Colon (tissue), 2 donors: ENCODE results near the gene VAX1.

Experiments used
- FAIRE-seq: peaks from 2 replicates; lab custom pipeline; 2012; peaks lifted over from hg19 to GRCh38; lab: Jason Lieb, UNC
- donor health status: control.
- donor health status: control.

The VAX1 gene

DNA sequence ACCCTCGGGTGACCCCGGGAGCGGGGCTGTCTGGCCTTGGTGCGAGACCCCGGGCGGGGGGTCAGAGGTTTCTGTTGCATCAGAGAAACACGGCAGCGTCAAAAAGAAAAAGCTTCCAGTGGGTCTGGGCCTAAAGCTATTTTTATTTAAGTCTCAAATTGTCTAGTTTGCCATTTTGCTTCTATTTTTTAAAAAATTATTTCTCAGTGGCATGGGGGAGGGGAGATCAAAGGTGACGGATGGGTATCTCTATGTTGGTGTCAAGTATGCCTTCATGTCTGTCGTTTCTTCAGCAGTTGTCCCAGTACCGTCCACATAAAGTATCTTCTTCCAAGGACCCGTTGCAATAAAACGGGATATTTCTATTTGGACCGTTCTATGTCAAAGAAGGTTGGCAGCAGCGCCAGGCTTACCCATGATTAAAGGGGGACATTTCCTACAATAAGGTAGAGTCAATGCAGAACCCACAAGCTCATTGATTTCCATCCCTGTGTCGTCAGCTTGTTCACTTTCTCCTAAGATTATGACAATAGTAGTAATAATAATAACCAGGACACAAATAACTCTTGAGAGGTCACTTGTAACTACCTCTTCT is 26.0 kb upstream of the VAX1 start:
- FAIRE-seq: no peak

DNA sequence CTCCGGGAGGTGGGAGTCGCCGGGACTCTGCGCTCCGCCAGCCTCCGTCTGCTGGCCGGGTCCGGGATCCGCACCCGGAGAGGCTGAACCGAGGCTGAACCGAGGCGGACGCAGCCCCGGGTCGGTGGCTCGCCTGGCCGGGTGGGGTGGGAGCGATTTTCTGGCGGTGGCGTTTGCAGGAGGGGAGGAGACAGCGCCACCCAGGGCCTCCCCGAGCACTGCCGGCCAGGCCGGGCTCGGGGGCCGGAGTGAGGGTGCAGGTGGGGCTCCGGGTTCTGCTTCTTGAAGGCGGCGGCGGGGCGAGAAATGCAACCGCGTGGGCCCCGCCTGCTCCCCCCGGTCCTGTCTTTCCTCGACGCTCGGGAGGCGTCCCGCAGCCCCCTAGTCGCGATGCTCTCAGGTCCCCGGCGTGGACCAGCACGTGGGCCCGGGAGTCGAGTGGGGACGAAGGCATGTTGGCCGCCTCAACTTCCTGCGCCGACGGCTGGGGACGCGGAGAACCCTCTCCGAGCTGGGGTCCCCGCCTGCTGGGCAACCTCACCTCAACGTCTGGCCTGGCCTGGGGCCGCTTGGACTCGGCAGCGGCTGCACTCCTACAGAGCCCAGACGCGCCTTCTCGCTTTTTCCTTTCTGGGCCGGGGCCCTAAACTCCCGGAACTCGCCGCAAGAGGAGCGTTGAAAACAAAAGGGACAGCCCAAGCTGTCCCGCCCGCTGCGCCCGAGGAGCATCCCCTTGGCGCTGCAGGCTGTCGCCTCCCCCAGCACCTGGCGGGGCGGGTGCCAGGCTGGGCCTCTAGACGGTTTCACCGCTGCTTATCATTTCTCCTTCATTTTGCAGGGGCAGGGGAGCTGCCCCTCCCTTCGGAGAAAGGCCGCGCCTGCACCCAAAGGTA is 25.2 kb upstream of the VAX1 start:
- no peak for FAIRE-seq

DNA sequence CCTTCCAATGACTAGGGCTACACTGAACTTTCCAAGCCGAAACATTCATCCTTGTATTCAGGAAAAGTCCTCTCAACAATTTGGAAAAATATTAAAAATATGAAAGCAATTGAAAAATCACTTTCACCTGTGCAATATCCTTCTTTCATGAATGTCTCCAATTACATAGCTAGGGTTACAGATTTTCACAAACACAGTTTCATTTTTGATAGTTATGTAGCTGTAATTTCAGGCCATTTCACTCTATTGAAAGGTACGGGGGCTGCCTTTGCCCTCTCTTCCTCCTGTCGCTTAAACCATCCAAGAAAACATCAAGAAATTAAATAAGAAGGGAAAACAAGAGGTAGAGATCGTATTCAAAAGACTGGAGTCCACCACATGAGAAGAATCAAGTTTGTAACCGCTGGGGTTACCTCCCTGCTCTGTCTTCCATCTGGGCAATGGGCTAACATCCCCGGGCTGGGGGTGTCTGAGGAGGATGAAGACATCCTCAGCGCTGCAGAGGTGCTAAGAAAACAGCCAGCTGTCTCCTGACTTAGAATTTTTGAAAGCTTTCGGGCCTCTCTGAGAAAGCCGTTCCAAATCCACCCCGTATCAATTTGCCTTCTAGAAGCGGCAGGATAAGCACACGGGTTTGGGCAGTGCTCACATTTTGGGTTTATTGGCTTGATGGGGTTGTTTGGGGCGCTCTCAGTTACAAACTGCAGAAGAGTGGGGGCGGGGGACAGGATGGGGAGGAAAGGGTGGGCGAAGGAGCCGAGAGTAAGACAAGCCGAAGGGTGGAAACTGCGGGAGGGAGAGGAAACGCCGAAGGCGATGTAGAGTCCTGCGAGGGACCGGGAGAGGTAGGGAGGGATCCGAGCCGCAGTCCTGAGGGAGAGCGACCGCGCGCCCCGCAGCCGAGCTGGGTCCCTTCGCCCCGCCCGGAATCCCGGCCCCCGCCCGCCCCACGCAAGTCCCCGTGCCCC is 24.3 kb upstream of the VAX1 start:
- FAIRE-seq: no peak

DNA sequence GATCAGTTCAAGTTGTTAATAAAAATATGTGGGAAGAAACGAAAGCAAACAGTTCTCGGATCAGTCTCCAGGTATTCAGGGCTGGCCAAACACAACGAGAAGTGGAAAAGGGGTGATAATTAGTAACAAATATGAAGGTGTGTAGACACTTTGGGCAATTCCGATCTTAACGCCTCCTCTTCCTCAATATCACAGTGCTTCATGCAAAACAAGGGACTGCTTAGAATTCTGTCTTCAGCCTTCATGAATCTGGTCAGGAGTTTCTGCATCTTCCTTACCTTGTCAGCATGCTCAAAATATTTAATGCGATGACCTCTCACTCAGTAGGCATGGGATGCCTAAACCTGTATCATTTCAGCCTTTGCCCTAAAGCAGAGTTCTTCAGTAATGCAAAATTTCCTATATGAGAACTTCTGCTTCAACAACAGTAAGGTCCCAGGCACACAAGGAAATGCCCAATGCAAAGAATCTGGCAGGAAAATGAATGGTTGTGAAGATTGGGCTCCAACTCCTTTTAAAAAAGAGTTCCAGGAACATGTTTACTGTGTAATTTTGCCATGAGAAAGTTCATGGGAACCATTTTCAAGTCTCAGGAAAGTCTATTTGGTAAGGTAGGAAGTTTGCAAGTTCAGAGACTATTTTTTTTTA is 23.4 kb upstream of the VAX1 start:
- no peak for FAIRE-seq

DNA sequence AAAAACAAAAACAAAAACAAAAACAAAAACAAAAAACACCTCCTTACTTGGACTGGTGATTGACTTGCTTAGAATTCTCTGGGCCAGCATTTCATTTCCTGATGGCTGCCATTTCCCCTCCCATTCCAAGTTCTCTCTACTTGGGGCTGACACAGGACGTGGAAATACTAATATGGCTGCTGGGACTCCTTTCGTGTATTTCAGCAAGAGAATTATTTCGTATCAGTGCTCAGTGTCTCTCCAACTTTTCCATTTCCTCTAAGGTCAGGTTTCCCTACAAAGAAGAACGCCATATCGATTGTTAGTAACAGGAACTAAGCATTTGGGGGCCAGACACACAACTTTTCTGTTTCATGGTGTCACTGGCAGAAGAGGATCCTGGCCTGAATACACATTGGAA is 22.5 kb upstream of the VAX1 start:
- no peak for FAIRE-seq

DNA sequence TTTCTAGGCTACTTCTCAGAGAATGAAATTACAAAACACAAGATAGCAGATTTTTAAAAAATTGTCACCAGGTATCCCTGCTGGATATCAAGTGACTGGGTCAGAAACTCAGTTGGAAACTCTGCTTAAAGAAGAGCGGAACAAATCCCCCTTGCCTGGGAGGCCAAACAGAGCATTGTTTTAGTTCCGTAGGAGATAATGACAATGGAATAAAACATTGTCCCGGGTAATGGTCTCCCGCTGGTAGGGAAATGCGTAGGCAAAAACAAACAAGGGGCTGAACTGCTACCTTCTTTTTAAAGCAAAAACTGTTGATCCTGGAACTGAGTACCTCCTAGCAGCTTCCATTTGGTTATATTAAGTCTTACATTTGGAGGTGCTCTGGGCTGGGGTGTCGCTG is 21.3 kb upstream of the VAX1 start:
- FAIRE-seq: no peak

DNA sequence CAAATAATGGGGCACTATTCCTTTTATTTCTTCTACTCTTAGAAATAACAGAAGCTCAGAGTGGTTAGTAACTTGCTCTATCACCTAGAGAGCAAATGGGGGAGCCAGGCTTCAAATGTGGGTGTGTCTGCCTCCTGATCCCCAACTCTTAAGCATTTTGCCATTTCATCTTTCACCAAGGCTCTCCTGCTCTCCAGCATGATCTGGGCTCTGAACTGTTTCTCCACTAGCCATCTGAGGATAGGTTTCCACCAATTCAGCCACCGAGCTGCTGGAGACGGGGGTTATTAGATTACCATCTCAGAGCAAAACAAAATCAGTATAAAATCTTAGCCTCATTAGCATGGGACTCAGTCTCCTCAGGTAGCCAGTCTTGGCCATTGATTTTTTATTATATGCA is 20.2 kb upstream of the VAX1 start:
- FAIRE-seq: no peak

DNA sequence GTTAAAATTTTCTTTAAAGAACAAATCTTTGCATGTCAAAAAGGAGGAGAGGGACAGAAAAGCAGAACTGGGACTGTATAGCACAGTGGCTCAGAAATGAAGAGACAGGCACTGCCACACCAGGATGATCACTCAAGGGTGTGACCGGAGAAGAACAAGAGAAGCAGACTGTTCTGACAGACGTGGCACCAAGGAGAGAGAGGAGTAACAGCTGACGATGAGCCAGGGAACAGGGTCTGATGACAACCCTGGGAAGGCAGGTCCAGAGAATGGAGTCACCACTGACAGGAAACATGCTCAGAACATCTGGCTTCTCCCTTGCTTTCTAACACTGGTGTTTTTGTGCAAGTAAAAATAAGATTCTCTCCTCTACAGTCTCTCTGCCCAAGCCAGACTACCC is 14.6 kb upstream of the VAX1 start:
- FAIRE-seq: no peak

DNA sequence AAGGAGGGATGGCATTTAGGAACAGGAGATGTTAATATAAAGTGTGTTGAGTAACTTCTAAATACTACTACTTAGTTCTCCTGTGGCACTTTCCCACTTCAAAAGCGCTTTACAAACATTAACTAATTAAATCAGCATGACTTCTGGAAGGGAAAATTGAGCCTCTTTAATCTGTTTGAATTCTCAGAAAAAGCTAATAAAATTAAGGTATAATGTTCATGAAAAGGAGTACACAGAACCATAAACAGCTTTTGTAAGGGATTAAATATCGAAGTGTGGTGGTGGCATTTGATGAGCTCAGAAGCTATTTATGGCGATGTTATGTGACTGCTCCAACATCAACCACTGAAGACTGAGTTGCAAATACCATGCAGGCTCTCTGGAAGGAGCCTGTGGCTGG is 10.2 kb upstream of the VAX1 start:
- no peak for FAIRE-seq

DNA sequence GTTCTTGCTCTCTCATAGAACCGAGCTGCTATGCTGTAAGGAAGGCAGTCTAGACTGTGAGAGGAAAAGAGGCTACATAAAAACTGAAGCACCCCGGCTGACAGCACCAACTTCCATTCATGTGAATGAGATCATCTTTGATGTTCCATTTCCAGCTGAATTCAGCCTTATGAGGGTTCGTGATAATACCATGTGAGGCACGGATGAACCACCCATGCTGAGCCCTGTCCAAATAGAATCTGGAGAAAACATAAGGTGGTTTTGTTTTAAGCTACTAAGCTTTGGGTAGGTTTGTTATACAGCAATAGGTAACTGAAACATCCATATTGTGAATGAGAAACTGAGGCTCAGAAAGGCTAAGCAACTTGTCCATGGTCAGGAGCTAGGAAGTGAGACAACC is 6.9 kb upstream of the VAX1 start:
- no peak for FAIRE-seq

DNA sequence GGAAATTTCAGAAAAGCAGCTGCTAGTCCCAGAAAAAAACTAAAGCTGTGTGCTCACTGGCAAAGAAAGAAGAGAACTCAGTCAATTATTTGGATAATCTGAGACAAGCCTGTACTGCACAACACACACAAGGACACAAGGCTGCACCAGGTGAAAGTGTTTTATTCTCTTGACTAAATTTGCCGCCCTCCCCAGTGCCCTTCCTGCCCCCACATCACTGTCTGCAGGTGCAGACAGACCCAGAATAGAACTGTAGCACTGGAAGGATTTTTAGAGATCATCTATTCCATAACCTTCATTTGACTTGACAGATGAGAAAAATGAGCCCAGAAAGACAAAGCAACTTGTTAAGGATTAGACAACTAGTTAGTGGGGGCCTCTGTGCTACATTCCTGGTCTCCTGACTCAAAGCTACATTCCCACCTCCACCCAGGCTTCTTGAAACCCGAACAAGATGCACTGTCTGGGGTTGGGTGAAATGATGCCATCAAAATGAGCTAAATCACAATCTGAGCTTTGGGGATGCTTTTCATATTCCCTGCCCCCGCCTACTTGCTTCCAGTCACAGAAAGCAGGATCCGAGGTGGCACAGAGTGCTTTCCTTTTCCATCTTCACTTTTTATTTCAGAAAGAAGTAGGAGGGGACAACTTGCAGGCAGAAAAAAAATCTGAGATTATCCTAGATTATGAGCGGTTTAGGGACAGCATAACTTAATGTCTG is 5.2 kb upstream of the VAX1 start:
- FAIRE-seq: no peak

DNA sequence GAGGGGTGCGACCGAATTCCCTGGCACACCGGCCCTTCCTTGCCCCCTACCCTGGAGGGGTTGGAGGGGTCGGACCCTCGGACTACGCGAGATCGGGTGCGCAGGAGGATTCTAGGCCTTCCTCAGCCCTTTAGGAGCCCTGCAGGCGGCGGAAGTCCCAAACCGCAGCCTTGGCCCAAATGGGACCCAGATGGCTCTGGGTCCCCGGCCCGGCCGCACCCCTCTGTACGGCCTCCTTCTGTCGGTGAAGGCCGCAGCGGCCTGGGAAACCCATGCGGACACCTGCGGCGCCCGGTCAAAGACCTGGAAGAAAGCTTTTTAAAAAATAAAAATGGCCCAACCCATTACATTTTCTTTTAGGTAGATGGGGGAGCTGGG is 2.4 kb upstream of the VAX1 start:
- FAIRE-seq: no peak

DNA sequence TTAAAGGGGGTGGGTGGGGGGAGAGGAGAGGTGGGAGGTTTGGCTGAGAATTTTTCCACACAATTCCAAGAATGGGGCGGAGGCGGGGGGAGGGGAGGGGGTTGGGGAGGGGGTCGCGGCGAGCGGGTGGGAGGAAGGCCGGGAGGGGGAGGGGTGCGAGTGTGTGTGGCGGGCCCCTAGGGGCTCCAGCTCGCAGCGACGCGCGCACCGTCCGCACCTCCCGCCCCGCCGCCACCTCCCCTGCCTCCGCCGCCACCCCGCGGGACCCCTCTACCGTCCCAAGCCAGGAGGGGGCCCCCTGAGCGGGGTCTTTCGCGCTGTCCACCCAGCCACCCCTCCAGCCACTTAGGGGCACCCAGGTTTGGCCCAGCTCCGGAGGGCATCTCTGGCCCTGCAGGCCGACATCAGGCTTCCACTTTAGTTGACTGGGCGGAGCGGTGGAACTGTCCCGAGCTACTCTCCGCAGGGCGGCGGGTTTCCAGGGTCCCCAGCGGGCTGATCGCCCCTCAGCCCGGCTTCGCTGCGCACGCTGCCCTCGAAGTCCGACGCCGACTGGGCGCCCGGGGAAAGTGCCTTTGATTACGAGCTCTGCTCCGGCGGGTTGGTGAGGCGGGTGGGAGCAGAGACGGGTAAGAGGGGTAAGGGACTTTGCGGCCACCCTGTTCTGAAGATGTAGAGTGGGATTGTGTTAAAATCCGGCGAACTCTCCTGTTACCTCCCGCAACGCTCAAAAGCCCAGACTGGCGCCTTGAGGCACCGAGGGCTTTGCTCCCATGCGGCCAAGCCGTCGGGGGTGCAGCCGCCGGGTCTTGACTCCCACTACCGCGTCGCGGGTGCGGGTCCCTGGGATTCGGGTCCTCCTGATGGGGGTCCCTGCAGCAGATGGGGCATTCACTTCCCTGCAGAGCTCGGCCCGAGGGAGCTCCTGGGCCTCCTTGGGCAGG is 1.8 kb upstream of the VAX1 start:
- FAIRE-seq: no peak

DNA sequence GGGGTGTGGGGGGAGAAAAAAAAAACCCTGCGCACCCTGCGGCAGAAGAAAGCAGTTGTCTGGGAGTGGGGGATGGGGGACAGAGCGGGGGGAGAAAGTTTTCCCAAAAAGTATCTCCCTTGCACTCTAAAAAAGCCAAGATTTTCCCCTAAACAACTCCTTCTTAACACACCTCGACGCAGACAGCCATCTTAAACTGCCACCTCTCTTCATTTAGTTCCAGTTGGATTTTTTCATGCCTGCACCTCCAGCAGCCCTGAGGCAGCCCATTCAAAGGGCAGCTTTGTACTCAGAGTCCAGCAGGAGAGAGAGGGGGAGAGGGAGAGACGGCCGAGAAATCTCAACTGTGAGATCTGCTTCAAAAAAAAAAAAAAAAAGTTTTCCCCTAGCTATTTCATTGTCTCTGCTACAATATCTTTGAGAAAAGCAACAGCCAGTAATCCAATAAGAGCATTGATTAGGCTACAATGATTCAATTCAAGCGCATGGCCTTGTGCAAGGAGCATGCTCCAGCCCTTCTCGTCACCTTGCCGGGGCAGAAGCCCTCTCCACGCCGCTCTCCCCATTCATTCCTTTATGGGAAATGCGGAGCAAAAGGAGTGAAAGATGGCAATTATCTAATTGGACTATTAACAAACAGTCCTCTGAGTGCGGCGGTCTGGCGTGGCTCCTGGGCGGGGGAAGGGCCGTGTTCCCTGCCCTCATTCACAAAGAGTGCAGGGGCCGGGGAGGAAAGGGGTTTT is 939 bp upstream of the VAX1 start:
- no peak for FAIRE-seq

DNA sequence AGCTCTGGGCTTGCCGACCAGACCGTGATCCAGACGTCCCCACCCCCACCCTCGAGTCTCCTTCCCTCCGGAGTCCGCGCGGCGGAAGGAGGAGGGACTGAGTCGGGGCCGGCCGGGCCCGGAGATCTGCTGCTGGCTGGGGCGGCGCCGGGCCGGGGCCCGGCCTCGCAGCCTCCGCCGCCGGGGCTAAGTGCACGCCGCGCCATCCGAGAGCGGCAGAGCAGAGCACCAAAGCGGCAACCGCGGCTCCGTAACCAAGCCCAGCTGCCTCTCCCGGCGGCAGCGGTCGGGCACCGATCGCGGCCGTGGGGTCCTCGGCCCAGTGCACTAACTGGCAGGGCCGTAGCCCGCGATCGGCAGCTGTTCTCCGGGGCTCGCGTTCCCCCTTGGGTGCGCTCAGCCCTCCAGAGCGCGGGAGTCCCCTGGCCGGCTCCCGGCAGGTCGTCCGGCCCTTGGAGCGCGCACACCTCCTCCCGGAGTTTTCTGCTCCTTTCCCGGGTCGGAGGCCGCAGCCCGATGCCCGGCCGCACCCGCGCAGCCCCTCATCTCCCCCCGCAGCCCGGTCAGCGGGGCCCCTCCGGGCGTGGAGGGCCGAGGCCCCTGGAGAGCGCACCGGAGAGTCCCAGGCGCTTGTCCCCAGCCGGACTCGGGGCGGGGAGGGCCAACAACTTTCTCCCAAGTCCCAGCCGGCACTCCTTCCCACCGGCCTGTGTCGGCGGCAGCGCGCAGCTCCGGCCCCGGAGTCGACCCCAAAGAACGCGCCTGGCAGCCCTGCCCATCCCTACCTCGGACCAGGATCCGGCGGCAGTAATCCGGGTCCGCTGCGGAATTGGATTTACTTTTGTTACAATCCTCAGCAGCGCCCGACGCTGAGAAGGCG is 799 bp downstream of the VAX1 start:
- no peak for FAIRE-seq

DNA sequence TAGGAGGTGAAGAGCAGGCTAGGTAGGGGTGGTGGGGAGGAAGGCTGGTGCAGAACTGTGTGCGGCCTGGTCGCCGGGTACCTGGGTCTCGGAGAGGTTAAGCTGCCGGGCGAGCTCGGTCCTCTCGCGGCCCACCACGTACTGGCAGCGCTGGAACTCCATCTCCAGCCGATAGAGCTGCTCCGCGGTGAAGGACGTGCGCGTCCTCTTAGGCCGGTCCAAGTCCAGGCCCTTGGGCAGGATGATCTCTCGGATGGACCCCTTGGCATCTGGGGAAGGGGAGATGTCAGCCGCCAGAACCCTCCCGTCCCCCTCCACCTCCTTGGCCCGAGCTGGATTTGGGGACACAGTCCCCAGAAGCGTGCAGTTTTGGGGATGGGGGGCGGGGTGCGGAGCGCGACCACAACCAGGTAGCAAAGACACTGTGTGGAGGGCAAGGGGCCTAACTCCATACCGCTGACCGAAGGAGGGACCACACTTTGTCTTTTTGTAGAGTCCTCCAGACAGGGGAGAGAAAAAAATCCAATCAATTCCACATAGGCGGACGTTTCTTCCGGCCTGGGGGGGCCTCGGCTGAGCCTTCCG is 1.6 kb downstream of the VAX1 start:
- no peak for FAIRE-seq

DNA sequence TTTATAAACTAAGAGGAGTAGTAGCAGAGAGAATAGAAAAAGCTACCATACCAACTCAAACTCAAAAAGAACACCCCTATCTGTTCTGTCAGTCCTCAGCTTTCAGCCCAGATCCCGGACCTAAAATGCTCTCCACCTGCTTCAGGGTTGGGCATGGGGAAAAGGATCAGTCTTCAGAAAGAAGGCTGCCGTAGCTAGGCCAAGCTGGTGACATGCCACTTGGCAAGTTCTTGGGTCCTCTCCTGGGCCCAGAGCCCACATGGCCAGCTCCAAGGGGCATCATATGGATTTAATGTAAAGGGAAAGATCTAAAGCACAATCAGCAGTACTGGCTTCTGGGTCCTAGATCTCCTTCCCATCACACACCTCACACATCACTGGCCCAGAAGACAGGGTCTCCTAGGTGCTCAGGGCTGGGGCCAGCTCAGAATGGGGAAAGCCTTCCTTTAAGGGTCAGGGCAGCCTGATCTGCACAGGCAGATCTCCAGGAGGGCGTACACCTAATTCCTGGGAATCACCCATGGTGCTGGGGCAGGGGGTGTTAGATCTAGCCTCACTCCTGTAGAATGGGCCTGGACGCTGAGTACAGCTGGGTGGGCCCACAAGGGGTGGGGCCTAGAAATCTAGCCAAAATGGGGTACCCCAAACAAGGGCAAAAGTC is 2.5 kb downstream of the VAX1 start:
- no peak for FAIRE-seq

DNA sequence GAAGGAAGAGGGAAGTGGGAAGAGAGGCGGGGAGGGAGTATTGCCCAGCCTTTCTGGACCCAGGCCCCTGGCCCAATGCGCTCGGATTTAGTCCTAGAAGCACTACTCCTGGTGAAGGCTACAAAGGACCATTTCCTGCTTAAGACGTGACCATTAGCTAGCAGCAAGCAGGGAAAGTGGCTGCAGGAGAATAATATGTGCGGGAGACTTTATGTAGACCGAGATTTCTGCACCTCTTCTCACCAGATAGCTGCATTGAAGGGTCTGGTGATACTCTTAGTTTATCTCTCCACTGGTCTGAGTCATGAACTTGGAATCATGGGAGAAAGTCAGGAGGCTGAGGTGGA is 3.1 kb downstream of the VAX1 start:
- no peak for FAIRE-seq
